Activated T-cell treated with anti-CD3 and anti-CD28 coated beads for 1 hour (primary cell): ENCODE data around the gene ADGRG3.
A peak's percentile ranks its signal among the peaks of the same experiment; 100 is the strongest.

Experiments used
- DNase-seq: peaks from one replicate; pipeline ENCODE4 v3.0.0-alpha.2; 2020; ENCODE audit warnings: low read depth

Gene ADGRG3

GRCh38 chr16:57646388-57647039 lies 21.6 kb upstream of the ADGRG3 start:
- no peak for DNase-seq

DNA sequence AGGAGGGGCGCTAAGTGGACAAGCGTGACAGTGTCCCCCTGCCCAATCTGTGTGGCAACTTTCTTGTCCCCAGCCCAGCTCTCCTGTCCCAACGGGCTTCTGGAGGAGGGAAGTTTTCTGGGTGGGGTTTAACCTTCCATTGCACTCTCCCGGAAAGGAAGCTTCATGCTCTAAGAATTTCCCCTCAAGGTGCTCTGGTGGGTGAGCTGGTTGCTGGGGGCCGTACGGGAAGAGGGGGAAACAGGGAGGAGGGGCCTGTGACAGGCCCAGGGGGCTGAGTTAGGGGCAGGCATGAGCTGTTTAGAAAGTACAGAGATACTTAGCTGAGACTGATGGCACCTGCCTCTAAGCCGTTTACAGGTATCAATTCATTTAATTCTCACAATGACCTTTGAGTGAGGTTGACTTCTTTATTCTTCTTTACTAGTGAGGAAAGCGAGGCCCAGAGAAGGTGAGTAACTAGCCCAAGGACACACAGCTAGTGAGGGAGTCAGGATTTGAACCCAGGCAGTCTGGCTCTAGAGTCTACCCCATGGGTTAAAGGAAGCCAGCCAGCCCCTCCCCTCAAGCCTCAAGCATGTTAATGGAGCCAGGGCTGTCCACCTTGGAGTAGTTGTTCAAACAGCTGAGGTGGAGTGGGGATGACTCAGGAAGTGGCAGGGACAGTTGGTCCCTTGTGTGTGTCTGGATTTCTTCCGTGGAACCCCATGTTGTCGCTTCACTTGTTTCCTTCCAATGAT lies 20.8 kb upstream of the ADGRG3 start:
- DNase-seq = no peak

GRCh38 chr16:57648125-57648524 lies 20.0 kb upstream of the ADGRG3 start:
- DNase-seq = no peak

- DNase-seq = peak; percentile 75
Measured at GRCh38 chr16:57648581-57649442, 19.3 kb upstream of the ADGRG3 start.

GRCh38 chr16:57649443-57649751 lies 18.7 kb upstream of the ADGRG3 start:
- no peak for DNase-seq

DNA sequence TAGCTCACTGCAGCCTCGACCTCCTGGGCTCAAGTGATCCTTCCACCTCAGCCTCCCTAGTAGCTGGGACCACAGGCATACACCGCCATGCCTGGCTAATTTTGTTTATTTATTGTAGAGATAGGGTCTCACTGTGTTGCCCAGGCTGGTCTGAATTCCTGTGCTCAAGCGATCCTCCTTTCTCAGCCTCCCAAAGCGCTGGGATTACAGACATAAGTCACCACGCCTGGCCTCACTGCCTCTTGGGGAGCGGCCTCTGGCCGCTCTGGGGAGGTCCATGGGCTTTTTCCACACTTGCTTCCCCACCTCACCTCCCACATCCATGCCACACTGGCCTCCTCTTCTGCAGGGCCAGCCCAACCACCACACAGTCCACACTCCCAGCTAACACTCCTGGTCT lies 18.3 kb upstream of the ADGRG3 start:
- DNase-seq = no peak

DNA sequence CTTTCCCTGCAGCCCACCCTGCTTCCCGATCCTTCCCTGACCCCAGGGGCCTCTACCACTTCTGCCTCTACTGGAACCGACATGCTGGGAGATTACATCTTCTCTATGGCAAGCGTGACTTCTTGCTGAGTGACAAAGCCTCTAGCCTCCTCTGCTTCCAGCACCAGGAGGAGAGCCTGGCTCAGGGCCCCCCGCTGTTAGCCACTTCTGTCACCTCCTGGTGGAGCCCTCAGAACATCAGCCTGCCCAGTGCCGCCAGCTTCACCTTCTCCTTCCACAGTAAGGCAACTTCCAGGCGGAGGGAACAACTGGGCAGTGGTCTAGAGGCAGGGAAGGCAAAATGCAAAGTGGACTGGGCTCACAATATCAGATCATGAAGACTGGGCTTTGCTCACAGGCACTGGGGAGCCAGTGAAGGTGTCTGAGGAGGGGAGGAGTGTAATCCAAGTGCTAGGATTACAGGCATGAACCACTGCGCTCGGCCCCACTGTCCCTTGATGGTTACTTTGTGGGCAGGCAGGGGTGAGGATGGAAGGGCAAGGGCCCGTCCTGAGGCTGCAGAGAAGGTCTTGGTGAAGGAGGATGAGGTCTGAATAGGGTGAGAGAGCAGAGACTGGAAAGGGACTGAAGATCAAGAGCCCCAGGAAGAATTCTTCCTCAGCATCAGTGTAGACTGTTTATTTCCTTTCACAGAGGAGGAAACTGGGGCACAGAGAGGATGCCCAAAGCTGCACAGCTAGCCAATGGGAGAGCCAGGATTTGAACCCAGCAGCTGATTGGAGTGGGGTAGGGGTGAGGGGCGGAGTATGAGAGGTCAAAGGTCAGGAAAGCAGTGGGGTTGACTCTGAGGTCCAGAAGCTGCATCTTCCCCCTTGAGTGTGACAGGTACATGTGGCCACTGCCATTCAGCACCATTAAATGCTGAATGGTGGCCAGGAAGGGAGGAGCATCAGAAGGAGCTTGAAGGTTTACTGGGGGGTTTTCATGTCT lies 16.5 kb upstream of the ADGRG3 start:
- no peak for DNase-seq

- no peak for DNase-seq
Measured at GRCh38 chr16:57652695-57653471, 15.2 kb upstream of the ADGRG3 start.

- DNase-seq = no peak
Measured at GRCh38 chr16:57653936-57654335, 14.2 kb upstream of the ADGRG3 start.

DNA sequence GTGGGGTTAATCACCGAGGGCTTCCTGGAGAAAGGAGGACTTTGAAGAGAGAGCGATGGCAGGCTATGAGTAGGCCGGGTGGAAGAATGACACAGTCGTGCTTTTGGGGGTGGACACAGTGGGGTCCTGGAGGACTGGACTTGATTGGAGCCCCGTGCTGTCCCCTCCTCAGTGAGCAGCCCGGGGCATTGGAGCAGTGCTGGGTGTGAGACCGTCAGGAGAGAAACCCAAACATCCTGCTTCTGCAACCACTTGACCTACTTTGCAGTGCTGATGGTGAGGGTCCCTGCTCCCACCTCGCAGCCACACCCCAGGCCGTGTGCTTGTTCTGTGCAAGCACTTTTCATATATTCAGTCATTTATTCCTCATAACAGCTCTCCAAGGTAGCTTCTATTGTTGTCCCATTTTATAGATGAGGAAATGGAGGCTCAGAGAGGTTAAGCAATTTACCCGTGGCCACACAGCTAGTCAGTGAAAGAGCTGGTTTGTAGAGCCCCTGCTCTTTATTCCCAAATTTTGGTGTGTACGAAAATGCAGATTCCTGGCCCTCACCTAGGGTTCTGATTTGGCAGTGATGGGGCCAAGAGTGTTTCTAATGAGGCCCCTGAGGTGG lies 11.7 kb upstream of the ADGRG3 start:
- no peak for DNase-seq

DNA sequence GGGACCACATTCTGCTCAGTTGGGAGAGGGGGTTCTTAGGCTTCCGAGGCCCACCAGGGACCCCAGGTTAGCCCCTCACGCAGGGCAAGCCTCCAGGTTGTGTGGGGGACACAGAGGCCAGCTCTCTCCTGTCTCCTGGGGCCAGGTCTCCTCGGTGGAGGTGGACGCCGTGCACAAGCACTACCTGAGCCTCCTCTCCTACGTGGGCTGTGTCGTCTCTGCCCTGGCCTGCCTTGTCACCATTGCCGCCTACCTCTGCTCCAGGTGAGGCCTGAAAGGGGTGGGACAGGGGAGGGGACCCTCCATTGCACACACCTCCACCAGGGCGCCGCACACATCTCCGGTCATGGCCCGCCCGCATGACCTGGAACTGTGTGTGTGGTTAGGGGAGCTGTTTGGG lies 10.9 kb upstream of the ADGRG3 start:
- no peak for DNase-seq

DNA sequence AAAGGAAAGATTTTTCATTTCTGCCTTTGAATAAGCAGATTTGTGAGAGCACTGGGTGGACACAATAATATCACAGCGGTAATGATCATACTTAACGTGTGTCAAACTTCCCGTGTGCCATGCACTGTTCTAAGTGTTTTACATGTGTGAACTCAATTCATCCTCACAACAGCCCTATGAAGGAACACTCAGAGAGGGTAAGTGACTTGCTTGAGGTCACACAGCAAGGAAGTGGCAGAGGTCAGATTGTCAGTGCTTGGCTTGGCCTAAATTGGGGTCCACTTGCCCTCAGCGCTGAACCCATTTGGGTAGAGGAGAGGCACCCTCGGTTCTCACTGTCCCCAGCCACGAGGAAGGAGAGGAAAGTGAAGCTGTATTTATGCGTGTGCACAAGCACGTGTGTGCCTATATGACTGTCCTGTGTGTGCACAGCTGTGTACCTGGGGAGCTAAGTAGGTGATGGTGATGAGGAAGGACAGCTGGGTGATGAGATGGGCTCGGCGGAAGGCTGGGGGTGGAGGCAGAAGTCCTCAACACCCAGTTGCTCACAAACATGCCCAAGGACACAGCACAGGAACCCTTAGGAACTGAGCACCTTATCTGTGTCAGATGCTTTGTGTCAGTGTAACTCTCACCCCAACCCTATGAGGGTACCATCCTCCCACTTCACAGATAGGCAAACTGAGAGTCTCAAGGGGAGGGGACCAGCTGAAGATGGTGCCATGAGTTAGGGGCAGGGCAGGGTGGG lies 9.8 kb upstream of the ADGRG3 start:
- no peak for DNase-seq

DNA sequence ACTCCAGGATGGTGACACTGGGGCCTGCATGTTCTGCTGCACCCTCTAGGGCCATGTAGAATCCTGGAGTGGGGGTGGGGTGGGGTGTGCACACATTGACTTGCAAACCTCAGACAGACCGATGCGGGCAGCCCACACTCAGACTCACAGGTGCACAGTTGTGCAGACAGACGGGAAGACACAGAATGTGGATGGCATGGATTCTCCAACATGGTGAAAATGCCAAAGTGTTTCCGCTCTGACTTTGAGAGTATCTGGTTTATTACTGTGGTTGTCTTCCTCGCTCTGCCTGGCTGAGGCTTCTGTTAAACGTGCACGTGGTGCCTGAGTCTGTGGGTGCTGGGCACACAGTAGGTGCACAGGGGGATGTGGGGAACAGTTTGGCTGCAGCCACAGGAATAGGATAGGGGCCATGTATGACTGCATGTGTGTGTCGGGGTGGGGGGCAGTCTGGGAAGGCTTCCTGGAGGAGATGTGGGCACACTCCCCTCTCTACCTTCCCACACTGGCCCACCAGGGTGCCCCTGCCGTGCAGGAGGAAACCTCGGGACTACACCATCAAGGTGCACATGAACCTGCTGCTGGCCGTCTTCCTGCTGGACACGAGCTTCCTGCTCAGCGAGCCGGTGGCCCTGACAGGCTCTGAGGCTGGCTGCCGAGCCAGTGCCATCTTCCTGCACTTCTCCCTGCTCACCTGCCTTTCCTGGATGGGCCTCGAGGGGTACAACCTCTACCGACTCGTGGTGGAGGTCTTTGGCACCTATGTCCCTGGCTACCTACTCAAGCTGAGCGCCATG lies 9.0 kb upstream of the ADGRG3 start:
- DNase-seq = no peak

DNA sequence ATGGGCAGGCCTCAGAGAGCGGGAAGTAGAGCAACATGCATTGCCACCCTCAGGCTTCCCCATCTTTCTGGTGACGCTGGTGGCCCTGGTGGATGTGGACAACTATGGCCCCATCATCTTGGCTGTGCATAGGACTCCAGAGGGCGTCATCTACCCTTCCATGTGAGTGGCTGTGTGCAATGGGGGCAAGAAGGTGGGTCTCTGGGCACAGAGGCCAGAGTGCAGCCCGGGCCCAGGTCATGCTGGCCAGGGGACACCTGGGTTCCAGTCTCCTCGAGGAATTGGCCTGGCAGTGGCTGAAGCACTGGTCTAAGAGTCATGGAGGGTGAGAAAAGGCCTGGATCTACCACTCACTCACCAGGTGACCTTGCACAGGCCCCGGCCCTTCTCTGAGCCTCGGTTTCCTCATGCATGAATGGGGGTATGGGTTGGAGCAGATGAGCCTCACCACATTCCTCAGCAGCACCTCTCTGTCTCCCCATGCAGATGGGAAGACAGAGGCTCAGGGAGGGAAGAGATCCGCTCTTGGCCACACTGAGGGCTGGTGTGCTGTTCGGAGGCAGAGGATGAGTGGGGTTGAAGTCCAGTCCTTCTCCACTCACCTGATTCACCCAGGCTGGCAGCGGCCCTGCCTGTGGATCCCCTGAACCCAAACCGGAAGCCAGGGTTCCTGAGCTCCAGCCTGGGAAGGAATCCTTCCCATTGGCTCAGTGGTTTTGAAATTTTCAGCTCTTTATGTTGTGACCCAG lies 7.2 kb upstream of the ADGRG3 start:
- no peak for DNase-seq

GRCh38 chr16:57661510-57661909 lies 6.6 kb upstream of the ADGRG3 start:
- DNase-seq = no peak

DNA sequence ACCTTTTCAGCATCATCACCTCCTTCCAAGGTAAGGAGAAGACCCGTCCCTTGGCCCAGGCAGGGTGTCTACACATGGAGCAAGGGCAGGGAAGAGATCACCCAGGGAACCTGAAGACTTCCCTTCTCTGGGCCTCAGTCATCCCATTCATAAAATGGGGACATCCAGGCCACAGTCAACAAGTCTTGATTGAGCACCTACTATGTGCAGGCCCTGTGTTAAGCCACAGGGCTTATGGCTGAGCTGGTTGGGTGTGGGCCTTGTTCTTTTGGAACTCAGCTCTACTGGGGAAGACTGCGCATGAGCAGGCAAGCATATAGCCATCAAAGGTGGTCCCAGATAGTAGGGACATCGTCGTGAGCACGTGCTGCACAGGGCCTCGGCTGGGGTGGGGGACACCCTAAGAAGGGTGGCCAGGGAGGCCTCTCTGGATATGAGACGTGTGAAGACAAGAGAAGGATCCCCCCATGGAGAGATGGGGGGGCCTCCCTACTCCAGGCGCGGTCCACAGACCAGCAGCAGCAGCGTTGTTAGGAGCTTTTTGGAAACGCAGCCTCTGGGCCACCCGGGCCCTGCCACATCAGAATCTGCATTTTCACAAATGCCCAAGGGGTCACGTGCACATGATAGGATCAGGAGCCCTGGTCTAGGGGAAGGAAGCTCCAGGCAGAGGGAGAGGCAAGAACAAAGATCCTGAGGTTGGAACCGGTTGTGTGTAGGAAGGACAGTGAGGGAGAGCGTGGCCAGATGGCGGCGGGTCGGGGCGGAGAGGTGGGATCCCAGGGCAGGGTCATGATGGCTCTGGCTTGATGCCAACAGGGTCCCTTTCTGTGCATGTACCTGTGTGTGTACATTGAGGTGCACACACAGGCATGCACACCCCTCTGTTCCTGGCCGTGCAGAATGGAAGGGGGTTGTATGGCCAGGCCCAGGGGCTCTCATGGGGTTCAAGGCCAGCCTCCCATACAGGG lies 5.9 kb upstream of the ADGRG3 start:
- no peak for DNase-seq

DNA sequence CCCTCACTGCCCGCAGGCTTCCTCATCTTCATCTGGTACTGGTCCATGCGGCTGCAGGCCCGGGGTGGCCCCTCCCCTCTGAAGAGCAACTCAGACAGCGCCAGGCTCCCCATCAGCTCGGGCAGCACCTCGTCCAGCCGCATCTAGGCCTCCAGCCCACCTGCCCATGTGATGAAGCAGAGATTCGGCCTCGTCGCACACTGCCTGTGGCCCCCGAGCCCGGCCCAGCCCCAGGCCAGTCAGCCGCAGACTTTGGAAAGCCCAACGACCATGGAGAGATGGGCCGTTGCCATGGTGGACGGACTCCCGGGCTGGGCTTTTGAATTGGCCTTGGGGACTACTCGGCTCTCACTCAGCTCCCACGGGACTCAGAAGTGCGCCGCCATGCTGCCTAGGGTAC lies 4.7 kb upstream of the ADGRG3 start:
- no peak for DNase-seq
